ENCODE measurements around the gene GMDS. TPM values are rescaled to one million over a fixed set of nuclear protein-coding genes. Genes with fewer than 3 reads are reported as not detected.

GMDS gene
- total and polyA plus RNA-seq, 2 of the 4 experiments (the other 2 are of a cell fraction), result 7.3 to 21.9 TPM

DNA sequence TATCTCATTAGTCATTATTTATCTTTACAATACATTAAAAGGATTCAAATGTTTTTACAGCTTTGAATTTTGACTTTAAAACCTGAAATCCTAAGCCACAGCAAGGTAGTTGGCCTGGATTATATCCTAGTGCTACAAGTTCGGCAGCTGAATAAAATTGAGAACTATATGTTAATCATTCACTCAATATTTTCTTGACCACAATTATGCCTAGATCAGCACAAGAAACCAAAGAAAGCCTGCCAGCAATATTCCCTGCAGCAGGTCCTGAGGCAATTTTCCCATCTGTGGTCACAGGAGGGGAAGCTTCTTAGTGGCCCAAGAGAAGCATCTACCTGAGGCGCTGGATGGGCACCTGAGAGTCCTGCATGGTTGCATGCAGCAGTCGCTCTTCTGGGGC is 183.5 kb downstream of the GMDS start:
- H3K9me1 ChIP-seq (ENCODE audit: insufficient read depth, low read length), result no peaks in the 10 kb centered on the region; the same call in 1 of the 2 replicates
- POLR2A ChIA-PET (ENCODE audit: unreplicated experiment), result no interaction called here
- H4K91ac ChIP-seq (ENCODE audit: insufficient read depth, low read depth, low read length), result no peak overlapping the region
- no peak for DNase-seq
- TF ChIP-seq RCOR1 (IDR thresholded peaks at IDR 0.05; ENCODE audit: insufficient replicate concordance, low read length) (no peak), NFE2L2 (IDR thresholded peaks at IDR 0.05; ENCODE audit: low read depth, low read length) (no peak), CHD1 (IDR thresholded peaks at IDR 0.05; ENCODE audit: low read depth, low read length) (no peak), SMC3 (IDR thresholded peaks at IDR 0.05; ENCODE audit: low read depth, low read length) (no peak), POLR2A (IDR thresholded peaks at IDR 0.05; ENCODE audit: low read depth, low read length) (no peak)
- TF ChIP-seq, protein P1, sequence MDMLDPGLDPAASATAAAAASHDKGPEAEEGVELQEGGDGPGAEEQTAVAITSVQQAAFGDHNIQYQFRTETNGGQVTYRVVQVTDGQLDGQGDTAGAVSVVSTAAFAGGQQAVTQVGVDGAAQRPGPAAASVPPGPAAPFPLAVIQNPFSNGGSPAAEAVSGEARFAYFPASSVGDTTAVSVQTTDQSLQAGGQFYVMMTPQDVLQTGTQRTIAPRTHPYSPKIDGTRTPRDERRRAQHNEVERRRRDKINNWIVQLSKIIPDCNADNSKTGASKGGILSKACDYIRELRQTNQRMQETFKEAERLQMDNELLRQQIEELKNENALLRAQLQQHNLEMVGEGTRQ (IDR thresholded peaks at IDR 0.05; ENCODE audit: low read depth, low read length), result no peak
- peaks cover 0 to 3% of the 10 kb centered on the region in 2 experiments; a peak in 2 of 4 replicates for H3K79me1 ChIP-seq (ENCODE audit: low read depth in 1 of 2, low read length in 2 of 2)
- no peaks in the 10 kb centered on the region for H4K20me1 ChIP-seq (ENCODE audit: insufficient read depth, low read length)
- no peaks in the 10 kb centered on the region for H3K9me3 ChIP-seq (ENCODE audit: control insufficient read depth, insufficient read depth, low read length)
- H3K36me3 ChIP-seq (ENCODE audit: control insufficient read depth, insufficient read depth, low read length), result no peaks in the 10 kb centered on the region
- peaks cover 1% of the 10 kb centered on the region; the same call in 1 of the 2 replicates for H3K4me1 ChIP-seq (ENCODE audit: control insufficient read depth, insufficient read depth, low read length)
- no peak overlapping the region for H3K9ac ChIP-seq (ENCODE audit: low read depth, low read length)
- WGBS, 2 experiments (ENCODE audit: extremely low coverage in 2 of 2, insufficient read length in 1 of 2), result no CpG with 5 or more reads among the region's 3 CpGs
- H3K27ac ChIP-seq (ENCODE audit: insufficient read depth, low read length), result no peak overlapping the region
- no peak overlapping the region for H2BK15ac ChIP-seq (ENCODE audit: low read depth, low read length)
- H2AK5ac ChIP-seq (ENCODE audit: low read depth, low read length), result no peak overlapping the region
- no peak overlapping the region for H2BK120ac ChIP-seq (ENCODE audit: low read depth, low read length)
- H3K18ac ChIP-seq (ENCODE audit: low read depth, low read length), result no peak overlapping the region
- H4K5ac ChIP-seq (ENCODE audit: low read depth, low read length), result no peak overlapping the region
- CTCF ChIA-PET, result no interaction called here
- no peaks in the 10 kb centered on the region for H3K27me3 ChIP-seq (ENCODE audit: control insufficient read depth, insufficient read depth, low read length)
- no peak overlapping the region for H3K4me3 ChIP-seq (ENCODE audit: insufficient read depth, low read depth, low read length)
- no peak overlapping the region for H3K23ac ChIP-seq (ENCODE audit: low read depth, low read length)
- H3K4ac ChIP-seq (ENCODE audit: low read depth, low read length), result no peak overlapping the region
- no TSS peak for BruUV-seq (replicated peaks)
- dilution Hi-C loops (cut with HindIII; ENCODE audit: low sequenced_read_pairs, unreplicated experiment), result no loop called here
- no peak overlapping the region for H2BK5ac ChIP-seq (ENCODE audit: low read depth, low read length, poor library complexity, severe bottlenecking)
- H3K56ac ChIP-seq (ENCODE audit: extremely low read depth, insufficient read depth, low read length), result no peak overlapping the region
- intact Hi-C loops (cut with micrococcal nuclease), result no loop called here
- in situ Hi-C loops (cut with MboI; ENCODE audit: low sequenced_read_pairs), result no loop called here
- H3K4me2 ChIP-seq (ENCODE audit: low read depth, low read length), result no peak overlapping the region
- no peak overlapping the region for H2AK9ac ChIP-seq (replicated peaks; ENCODE audit: low read depth, low read length, poor library complexity)
- no peak overlapping the region for H4K8ac ChIP-seq (ENCODE audit: low read depth in 2 of 2, low read length in 2 of 2)
- no peak for ATAC-seq (ENCODE audit: low read depth)
- no peak overlapping the region for H3K14ac ChIP-seq (replicated peaks; ENCODE audit: low read depth, low read length)
- no peak overlapping the region for H2AFZ ChIP-seq (replicated peaks; ENCODE audit: low read length, poor library complexity)
- no peak overlapping the region for H2BK20ac ChIP-seq (ENCODE audit: low read depth, low read length)
